Colonic mucosa (tissue), 4 donors: ENCODE data around the gene FMNL2. TPM values are rescaled to one million over a fixed set of nuclear protein-coding genes. Genes with fewer than 3 reads are reported as not detected.
A peak's percentile ranks its signal among the peaks of the same experiment; 100 is the strongest.

Source experiments
- DNase-seq: peaks from one replicate; pipeline ENCODE4 v3.0.0-alpha.2; 2020
- H3K27ac ChIP-seq: fragments of 200-600 bp; one replicate; pipeline ENCODE4 v1.8.0; 2021
- H3K27me3 ChIP-seq: fragments of 200-600 bp; one replicate; pipeline ENCODE4 v1.8.0; 2021
- H3K36me3 ChIP-seq: fragments of 200-600 bp; one replicate; pipeline ENCODE4 v1.8.0; 2021
- H3K4me1 ChIP-seq: fragments of 200-600 bp; one replicate; pipeline ENCODE4 v1.8.0; 2021; ENCODE audit warnings: mild to moderate bottlenecking
- H3K4me3 ChIP-seq: fragments of 200-600 bp; one replicate; pipeline ENCODE4 v1.8.0; 2021
- H3K9ac ChIP-seq, 2 donors: one replicate each; pipeline ENCODE4 v1.7.0; 2013; ENCODE audit warnings: control low read depth in 2 of 2, low read depth in 2 of 2, low read length in 2 of 2
- H3K9me3 ChIP-seq: fragments of 200-600 bp; one replicate; pipeline ENCODE4 v1.8.0; 2021
- CTCF ChIP-seq: fragments of 200-600 bp; IDR thresholded peaks from one replicate; pipeline ENCODE4 v1.8.0; 2022; ENCODE audit warnings: antibody characterized with exemption, mild to moderate bottlenecking
- intact Hi-C: fragments of 100-400 bp; cut with DNase I; formaldehyde crosslinking; loops from one replicate; pipeline ENCODE4 v1.14.1; 2022
- total RNA-seq, 2 donors: library from RNA; stranded (reverse); fragmentation: NEBNext Ultra II Directional in 1 of 2; extraction: Animal tissue kit (Norgen Biotek cat#: 25700) in 1 of 2; gene quantifications; one replicate each; pipeline ENCODE4 v1.2.1, GENCODE V29; 2021
- donor health status: healthy.
- donor health status: DM: no; HTN: no; CAD: no.
- donor health status: DM: no; HTN: no; CAD: no.

The FMNL2 gene
- total RNA-seq, 2 donors from 2014 or later = 10.6 to 17.5 TPM

DNA sequence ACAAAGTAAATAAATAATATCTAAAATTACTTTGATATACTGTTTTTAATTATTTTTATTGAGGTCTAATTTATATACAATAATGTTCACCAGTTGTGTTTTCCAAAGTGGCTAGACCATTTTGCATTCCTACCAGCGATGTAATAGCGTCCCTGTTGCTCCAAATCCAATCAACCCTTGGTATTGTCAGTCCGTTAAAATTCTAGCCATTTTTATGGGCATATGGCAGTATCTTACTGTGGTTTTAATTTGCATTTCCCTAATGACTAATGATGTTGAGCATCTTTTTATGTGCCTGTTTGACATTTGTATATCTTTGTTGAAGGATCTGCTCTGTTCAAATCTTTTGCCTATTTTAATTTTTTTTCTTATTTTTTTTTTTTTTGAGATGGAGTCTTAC is 197.3 kb downstream of the FMNL2 start:
- Histone ChIP-seq H3K9ac (no peak overlapping the region), H3K27ac (no peak overlapping the region), H3K4me3 (no peak overlapping the region), H3K9me3 (no peaks in the 10 kb centered on the region), H3K36me3 (no peaks in the 10 kb centered on the region), H3K27me3 (no peaks in the 10 kb centered on the region), H3K4me1 (no peaks in the 10 kb centered on the region)
- no peak for TF ChIP-seq CTCF
- intact Hi-C loops = no loop called here
- no peak for DNase-seq

DNA sequence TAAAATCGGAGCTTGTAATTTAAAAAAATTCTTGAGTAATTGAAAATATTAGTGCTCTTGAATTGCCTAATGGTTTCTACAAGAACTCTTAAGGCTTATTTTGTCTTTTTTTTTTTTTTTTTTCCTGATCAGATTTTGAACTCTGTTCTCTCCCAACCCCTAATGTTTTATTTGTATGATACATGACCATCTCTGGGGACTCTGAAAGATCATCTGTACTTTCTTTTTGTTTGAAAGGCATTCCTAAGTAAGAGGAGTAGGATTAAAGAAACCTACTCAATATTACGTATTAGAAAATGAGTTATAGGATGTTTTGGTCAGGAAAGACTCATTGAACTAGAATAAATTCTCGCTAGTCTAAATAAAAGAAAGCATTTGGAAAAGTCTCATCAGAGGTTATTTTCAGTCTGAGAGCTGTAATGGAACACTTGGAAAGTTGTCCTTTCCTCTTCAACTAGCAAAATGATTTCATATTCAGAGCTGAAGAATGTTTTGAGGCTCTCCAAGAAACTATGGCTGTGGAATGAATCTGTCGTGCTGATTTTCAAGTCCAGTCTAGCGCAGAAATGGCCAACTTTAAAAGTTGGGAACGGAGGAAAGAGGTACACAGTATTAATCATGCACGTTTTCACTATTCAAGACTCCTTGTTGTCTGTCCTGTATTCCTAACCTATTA is 199.6 kb downstream of the FMNL2 start:
- DNase-seq = no peak
- Histone ChIP-seq H3K27ac (no peak overlapping the region), H3K36me3 (no peaks in the 10 kb centered on the region), H3K4me3 (no peak overlapping the region), H3K9ac (no peak overlapping the region), H3K4me1 (no peaks in the 10 kb centered on the region), H3K9me3 (no peaks in the 10 kb centered on the region), H3K27me3 (no peaks in the 10 kb centered on the region)
- intact Hi-C loops = no loop called here
- TF ChIP-seq CTCF = no peak

DNA sequence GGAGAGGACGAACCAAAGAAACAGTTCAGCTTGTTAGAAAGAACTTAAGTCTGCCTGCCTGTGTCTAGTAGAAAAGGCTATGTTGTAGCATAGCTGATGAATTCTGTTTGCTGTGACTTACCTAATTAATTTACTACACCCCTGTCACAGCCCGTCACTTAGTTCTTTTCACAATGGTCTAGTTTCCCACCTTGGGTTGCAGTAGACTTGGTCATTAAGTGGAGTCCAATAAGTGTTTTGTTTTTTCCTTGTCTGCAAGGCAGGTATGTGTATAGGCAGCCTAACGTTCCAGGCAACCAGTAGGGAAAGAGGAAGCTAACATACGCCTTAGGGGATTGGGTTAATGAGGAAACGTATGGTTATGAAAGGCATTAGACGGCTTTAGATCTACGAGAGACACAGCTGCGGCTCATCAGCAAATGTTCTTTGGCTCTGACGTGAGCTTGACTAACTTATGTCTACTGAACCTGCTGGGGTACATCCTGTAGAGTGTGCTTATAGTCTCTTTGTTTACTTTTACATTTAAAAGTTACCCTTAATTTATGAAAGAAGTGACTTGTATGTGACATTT is 202.2 kb downstream of the FMNL2 start:
- no peak for DNase-seq
- H3K9ac ChIP-seq = no peak overlapping the region
- no peaks in the 10 kb centered on the region for H3K27me3 ChIP-seq
- H3K36me3 ChIP-seq = no peaks in the 10 kb centered on the region
- no peak for TF ChIP-seq CTCF
- H3K9me3 ChIP-seq = no peaks in the 10 kb centered on the region
- H3K4me1 ChIP-seq = no peaks in the 10 kb centered on the region
- no peak overlapping the region for H3K27ac ChIP-seq
- intact Hi-C loops = no loop called here
- H3K4me3 ChIP-seq = no peak overlapping the region

GRCh38 chr2:152539424-152539823 is 204.4 kb downstream of the FMNL2 start:
- TF ChIP-seq CTCF = no peak

DNA sequence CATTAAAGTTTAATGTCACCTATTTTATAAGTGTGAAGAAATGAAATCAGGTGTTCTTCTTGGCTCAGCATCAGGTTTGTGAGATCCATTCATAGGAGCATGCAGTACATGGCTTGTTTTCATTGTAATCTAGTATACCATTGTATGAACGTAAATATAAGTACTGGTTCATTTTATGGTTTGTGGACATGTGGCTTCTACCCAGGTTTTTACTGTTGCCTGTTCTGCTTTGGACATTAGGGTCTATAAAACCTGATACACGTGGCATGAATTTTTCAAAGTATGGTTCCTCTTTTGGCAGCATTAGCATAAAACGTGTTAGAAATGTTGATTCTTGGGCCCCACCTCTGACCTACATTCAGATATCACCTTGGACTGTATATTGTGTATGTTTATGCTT is 206.7 kb downstream of the FMNL2 start:
- Histone ChIP-seq H3K9ac (no peak overlapping the region), H3K27ac (peak overlapping the region; percentile 17), H3K4me3 (no peak overlapping the region), H3K9me3 (no peaks in the 10 kb centered on the region), H3K27me3 (no peaks in the 10 kb centered on the region), H3K36me3 (no peaks in the 10 kb centered on the region), H3K4me1 (no peaks in the 10 kb centered on the region)
- intact Hi-C loops = no loop called here
- DNase-seq = peak; percentile 22
- no peak for TF ChIP-seq CTCF

More at GRCh38 chr2:152539424-152539823, 204.4 kb downstream of the FMNL2 start:
- H3K9me3 ChIP-seq = no peaks in the 10 kb centered on the region
- H3K9ac ChIP-seq = no peak overlapping the region
- H3K4me1 ChIP-seq = no peaks in the 10 kb centered on the region
- no peak overlapping the region for H3K27ac ChIP-seq
- no peak for DNase-seq
- intact Hi-C loops = no loop called here
- no peaks in the 10 kb centered on the region for H3K27me3 ChIP-seq
- H3K4me3 ChIP-seq = no peak overlapping the region
- H3K36me3 ChIP-seq = no peaks in the 10 kb centered on the region
